Measurements from ENCODE around the gene CDC20B.
"Not testable (repeated sequence)": the region's sequence is repeated elsewhere in the genome, so short reads cannot be mapped to it uniquely, and the experiment has no call there.

CDC20B gene

DNA sequence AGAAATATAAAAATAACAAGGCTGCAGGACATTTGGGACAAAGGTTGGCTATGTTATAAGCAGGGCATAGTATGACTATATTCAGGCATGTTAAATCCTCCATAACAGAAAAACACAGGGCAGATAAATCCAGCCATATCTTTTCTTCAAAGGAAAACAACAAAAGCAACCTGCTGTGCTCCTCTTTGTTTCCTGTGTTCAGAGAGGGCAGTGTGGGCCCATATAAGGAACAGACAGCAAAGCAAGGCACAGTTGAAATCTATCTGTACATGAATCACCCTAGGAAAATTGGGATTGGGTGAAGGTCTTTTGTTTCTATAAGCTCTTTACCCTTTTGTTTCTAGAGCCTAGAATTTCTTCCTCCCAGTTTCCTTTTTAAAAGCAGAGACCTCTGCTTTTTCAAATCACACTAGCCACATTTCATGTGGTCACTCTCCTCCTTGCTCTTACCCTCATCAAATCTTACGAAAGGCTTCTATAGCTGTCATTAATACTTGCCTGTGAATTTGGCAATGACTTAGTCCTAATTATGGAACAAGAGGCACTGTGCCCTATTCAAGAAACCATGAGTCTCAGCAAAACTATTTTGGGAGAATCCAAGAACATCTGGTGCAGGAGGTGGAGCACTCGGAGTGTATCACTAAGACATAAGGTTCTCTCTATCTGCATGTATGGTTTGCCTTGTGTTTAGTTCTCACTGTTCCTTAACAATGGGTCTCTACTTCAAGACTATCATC is 68.8 kb downstream of the CDC20B start:
- DNase-seq (ENCODE audit: low spot score), result peak; percentile 50

- DNase-seq (ENCODE audit: low spot score), result no peak
Measured at GRCh38 chr5:55102348-55102747, 70.6 kb downstream of the CDC20B start, which contains the start of gene GZMA. GZMA (plus strand) TSS chr5:55102646; CDS start chr5:55102683, 37 bp downstream.

DNA sequence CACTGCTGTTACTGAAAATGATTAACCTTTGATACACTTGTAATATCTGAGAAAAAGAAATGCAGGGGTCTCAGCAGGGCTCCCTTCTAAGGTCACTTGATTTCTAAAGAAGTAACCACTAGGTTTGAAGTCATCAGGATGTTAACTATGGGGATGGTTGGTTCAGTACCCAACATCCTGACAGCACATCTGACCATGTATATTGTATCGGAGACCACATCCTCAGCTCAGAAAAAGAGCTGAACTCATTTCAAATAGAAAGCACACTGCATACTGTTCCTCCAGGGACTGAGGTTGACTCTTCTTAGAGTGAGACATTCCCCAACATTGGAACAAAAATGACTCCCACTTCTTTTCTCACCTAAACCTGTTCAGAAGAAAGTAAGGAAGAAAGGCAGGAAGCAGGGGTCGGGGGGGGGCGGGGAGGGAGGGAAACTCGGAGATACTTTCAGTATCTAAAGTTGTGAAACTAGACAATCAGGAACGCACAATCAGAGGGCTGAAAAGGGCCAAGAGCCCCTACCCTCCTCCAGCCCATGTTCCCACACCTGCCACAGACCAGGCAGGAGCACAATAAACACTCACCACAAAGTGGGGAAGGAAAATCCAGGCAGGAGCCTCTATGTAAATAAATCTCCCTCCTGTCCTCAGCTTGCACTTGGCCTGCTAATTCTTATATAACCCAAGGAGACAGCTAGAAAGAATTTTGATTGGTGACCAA is 71.3 kb downstream of the CDC20B start:
- no peak for DNase-seq (ENCODE audit: low spot score)

- DNase-seq (ENCODE audit: low spot score), result not testable (repeated sequence)
Measured at GRCh38 chr5:55101148-55101547, 71.8 kb downstream of the CDC20B start.

DNA sequence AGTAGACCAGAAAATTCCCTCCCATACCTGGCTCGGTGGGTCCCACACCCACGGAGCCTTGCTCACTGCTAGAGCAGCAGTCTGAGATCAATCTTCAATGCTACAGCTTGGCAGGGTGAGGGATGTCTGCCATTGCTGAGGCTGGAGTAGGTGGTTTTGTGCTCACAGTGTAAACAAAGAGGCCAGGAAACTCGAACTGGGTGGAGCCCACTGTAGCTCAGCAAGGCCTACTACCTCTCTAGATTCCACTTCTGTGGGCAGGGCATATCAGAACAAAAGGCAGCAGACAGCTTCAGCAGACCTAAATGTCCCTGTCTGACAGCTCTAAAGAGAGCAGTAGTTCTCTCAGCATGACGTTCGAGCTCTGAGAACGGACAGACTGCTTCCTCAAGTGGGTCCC is 76.1 kb downstream of the CDC20B start:
- DNase-seq (ENCODE audit: low spot score), result no peak

- DNase-seq (ENCODE audit: low spot score), result no peak
Measured at GRCh38 chr5:55096182-55096581, 76.8 kb downstream of the CDC20B start.

- DNase-seq (ENCODE audit: low spot score), result not testable (repeated sequence)
Measured at GRCh38 chr5:55091011-55091410, 82.0 kb downstream of the CDC20B start.

- not testable (repeated sequence) for DNase-seq (ENCODE audit: low spot score)
Measured at GRCh38 chr5:55089301-55089700, 83.7 kb downstream of the CDC20B start.

DNA sequence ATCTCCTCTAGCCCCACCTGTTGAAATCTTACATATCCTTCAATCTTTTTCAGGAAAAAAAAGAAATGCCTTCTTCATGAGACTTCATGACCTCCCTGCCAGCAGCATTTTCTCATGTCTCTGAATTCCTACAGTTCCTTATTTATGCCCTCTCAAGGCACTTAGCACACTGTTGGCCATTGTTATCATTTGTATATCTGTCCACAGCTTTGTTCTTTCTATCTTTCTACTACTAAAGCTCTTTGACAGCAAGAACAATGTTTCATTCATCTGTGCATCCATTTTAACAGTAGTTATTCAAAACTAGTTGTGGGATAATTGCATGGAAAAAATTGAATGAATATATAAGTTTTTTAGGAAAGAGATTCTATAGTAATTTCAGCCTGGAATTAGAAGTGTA is 91.4 kb downstream of the CDC20B start:
- DNase-seq (ENCODE audit: low spot score), result no peak

- no peak for DNase-seq (ENCODE audit: low spot score)
Measured at GRCh38 chr5:55073211-55073610, 99.8 kb downstream of the CDC20B start.

GRCh38 chr5:55072666-55073065 is 100.3 kb downstream of the CDC20B start:
- DNase-seq (ENCODE audit: low spot score), result no peak

GRCh38 chr5:55071413-55071812 is 101.6 kb downstream of the CDC20B start:
- no peak for DNase-seq (ENCODE audit: low spot score)

DNA sequence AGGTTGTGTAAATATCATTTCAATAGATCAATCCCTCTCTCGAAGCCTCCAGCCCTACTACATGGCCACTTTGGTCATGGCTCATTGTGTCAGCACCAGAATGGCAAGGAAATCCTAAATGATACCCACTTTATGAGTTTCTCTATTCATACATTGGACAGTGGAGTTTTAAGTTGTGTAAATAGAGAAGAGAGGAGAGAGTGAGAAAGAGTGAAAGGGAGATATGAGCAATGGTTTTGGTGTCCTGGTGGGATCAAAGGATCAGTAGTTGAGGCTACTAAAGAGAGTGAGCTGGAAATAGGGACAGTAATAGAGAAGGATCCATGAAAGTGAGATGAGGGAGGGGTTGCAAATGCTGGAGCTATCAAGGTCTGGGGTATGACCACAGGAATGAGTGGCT is 102.0 kb downstream of the CDC20B start:
- no peak for DNase-seq (ENCODE audit: low spot score)

- DNase-seq (ENCODE audit: low spot score), result no peak
Measured at GRCh38 chr5:55066277-55066676, 106.7 kb downstream of the CDC20B start.

DNA sequence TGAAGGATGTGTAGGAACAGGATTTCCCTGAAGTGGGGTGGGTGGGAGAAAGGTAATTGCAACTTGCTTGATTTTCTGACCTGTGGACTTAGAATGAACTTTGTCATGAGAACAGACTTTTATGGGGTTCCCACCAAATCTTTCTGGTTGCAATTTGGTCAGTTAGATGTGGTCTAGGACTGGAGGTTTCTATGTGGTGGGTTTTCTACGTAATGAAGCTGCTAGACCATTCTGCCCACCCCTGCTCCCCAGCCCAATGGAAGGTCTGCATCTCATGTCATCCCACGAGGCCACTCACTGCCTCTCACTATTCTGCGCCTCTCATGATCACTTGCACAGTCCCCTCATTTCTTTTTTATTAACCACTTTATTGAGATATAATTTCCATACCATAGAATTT is 108.5 kb downstream of the CDC20B start:
- DNase-seq (ENCODE audit: low spot score), result no peak

DNA sequence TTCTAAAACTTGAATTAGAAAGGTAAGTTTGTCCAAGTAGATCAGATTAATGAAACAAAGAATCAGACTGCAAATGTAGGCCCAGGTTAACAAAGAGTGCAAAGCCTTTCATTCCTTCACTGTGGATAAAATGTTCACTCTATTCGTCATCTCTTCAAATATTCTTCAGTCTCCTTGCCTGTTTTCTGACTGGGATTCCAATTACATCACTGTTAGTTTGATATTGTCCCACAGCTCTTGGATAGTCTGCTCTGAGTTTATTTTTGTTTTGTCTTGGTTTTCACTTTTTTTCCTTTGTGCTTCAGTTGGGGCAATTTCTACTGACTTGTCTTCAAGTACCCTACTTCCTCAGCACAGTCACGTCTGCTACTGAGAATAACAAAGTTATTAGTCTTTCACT is 109.1 kb downstream of the CDC20B start:
- peak; percentile 42 for DNase-seq (ENCODE audit: low spot score)

DNA sequence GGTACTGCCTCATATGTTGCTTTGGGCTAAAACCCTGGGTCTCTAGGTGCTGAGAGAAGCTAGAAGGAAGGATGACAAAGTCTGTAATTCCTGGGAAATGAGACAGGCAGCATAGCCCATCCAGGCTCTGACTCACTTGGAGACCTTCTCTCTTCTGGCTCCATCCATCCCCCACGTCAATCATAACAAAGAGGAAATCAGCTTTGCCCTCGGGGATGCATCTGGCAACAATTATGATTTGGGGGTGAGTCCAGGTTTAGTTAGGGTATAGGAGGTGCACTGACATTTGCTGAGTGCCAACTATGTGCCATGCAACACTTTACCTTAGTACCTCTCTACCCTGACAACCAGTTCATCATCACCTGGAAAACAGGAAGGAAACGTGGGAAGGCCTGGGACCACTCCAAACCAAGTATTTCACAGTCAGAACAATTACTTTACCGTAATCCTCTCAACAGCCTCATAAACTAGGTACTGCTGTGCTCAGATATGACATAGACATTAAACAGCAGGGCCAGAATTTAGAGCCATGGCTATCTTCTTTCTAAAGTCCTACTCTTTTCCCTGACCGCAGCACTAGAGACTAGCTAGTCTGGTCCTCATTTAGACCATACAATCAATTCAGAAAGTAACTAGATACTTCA is 109.6 kb downstream of the CDC20B start:
- DNase-seq (ENCODE audit: low spot score), result peak; percentile 30
